MCF 10A (cell line): ENCODE results near the gene IGF1R. TPM values are rescaled to one million over a fixed set of nuclear protein-coding genes. Genes with fewer than 3 reads are reported as not detected.

Experiments used
- BruUV-seq: library from RNA; stranded (reverse); fragments of 400-500 nt; replicated peaks from 2 replicates; lab custom pipeline; 2021; lab: Mats Ljungman, UMichigan
- CTCF ChIA-PET: fragments of 300-600 bp; sonication (Branson Sonifier 250); formaldehyde crosslinking; extraction: SDS; loops from one replicate; lab custom pipeline; 2021; ENCODE audit warnings: antibody characterized with exemption, inconsistent platforms; lab: Yijun Ruan, JAX
- POLR2A ChIA-PET: fragments of 300-600, 350-650 bp; sonication (Branson Sonifier 250); formaldehyde crosslinking; extraction: SDS; loops from one replicate; lab custom pipeline; 2020; ENCODE audit warnings: antibody characterized with exemption, inconsistent platforms; lab: Yijun Ruan, JAX
- DNase-seq: peaks from one replicate; pipeline ENCODE4 v3.0.0-alpha.2; 2018; ENCODE audit not compliant: unreplicated experiment
- H3K27ac Mint-ChIP-seq: one replicate; pipeline ENCODE4 v1.8.0; 2022; ENCODE audit warnings: mild to moderate bottlenecking, low read depth, mixed read lengths; ENCODE audit not compliant: unreplicated experiment
- H3K27me3 Mint-ChIP-seq: one replicate; pipeline ENCODE4 v1.8.0; 2022; ENCODE audit warnings: mixed read lengths; ENCODE audit not compliant: insufficient read depth, unreplicated experiment
- H3K36me3 Mint-ChIP-seq: one replicate; pipeline ENCODE4 v1.8.0; 2022; ENCODE audit warnings: mild to moderate bottlenecking, moderate library complexity, mixed read lengths; ENCODE audit not compliant: insufficient read depth, unreplicated experiment
- H3K4me1 Mint-ChIP-seq: one replicate; pipeline ENCODE4 v1.8.0; 2022; ENCODE audit warnings: mixed read lengths; ENCODE audit not compliant: insufficient read depth, unreplicated experiment
- H3K4me3 Mint-ChIP-seq: one replicate; pipeline ENCODE4 v1.8.0; 2022; ENCODE audit warnings: mild to moderate bottlenecking, moderate library complexity, mixed read lengths; ENCODE audit not compliant: unreplicated experiment
- H3K9me3 Mint-ChIP-seq: one replicate; pipeline ENCODE4 v1.8.0; 2022; ENCODE audit warnings: mixed read lengths; ENCODE audit not compliant: unreplicated experiment
- intact Hi-C: fragments of 100-400 bp; cut with micrococcal nuclease; formaldehyde crosslinking; loops from 2 replicates; pipeline ENCODE4 v1.14.1; 2022
- total RNA-seq: library from RNA; stranded (reverse); gene quantifications from 2 replicates; pipeline ENCODE4 v1.2.3, GENCODE V29; 2022
- TF ChIP-seq, protein P1 (sequence below): fragments of 200-600 bp; IDR thresholded peaks from one replicate; pipeline ENCODE4 v1.8.0; 2022; ENCODE audit warnings: antibody characterized with exemption, mild to moderate bottlenecking; ENCODE audit not compliant: unreplicated experiment

IGF1R gene
- total RNA-seq, 1 experiment from 2014 or later, result 53.3 TPM

DNA sequence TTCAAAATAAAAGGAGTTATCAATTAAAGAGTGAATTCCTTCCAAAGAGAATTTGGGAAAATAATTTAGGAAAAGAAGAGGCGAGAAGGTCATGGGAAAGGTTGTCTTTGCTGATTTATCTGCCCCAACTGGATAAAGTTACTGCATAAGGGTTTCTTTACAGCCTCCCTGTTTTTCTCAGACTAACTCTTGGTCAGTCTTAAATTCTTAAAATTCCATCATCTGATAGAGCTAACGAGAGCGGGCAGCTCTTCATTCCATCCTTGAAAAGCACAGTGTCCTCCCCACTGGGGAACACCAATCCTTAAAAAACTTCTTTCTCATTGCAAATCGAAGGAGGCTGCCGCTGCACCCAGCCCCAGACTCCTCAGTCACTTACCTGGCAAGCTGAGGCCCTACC, 252.0 kb downstream of the IGF1R start:
- DNase-seq, result no peak
- CTCF ChIA-PET, result interaction anchor here (0.6 to 1.6 kb wide), 4 partner anchors 20 to 457 kb away, joined by 3 to 5 read pairs (median 3); no protein-coding TSS in a partner anchor
- H3K4me3 Mint-ChIP-seq, result no peak overlapping the region
- no peaks in the 10 kb centered on the region for H3K9me3 Mint-ChIP-seq
- TF ChIP-seq, protein P1, sequence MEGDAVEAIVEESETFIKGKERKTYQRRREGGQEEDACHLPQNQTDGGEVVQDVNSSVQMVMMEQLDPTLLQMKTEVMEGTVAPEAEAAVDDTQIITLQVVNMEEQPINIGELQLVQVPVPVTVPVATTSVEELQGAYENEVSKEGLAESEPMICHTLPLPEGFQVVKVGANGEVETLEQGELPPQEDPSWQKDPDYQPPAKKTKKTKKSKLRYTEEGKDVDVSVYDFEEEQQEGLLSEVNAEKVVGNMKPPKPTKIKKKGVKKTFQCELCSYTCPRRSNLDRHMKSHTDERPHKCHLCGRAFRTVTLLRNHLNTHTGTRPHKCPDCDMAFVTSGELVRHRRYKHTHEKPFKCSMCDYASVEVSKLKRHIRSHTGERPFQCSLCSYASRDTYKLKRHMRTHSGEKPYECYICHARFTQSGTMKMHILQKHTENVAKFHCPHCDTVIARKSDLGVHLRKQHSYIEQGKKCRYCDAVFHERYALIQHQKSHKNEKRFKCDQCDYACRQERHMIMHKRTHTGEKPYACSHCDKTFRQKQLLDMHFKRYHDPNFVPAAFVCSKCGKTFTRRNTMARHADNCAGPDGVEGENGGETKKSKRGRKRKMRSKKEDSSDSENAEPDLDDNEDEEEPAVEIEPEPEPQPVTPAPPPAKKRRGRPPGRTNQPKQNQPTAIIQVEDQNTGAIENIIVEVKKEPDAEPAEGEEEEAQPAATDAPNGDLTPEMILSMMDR, result no peak
- no TSS peak for BruUV-seq
- peaks cover 47% of the 10 kb centered on the region for H3K4me1 Mint-ChIP-seq
- no peak overlapping the region for H3K27ac Mint-ChIP-seq
- H3K27me3 Mint-ChIP-seq, result no peaks in the 10 kb centered on the region
- peaks cover 30% of the 10 kb centered on the region for H3K36me3 Mint-ChIP-seq
- intact Hi-C loops, result loop anchor here (5.0 kb wide), 1 partner anchor 157 kb away; no protein-coding TSS in a partner anchor
- POLR2A ChIA-PET, result interaction anchor here (1.2 to 7.5 kb wide), 2 partner anchors 27 to 249 kb away, joined by 4 to 62 read pairs; partner anchors contain the start of gene IGF1R

DNA sequence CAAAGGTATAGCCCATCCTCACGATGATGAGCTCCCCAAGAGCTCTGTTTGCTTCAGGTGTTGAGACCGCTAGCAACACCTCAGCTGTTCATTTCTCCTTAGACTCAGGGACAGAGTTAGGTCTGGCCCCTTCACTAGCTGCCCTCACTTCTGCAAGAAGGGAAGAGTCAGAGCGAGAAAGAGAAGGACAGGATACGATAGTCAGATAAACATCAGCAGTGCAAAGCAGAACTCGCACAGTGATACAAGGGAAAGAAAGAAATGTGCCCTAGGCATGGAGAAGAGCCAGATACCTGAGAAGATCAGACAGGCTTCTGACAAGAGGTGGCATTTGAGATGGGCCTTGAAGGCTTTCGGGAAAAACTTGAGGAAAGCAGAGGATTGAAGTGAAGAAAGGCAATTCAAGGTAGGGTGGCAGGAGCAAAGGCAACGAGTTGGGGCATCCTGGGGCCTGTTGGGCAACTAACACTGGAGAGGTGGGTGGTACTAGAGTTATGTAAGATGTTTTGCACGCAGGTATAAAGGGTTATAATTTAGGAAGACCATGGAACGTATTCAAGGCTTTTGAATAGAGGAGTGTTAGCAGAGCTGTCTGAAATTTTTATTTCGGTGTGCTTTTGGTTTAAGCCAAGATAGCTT, 253.2 kb downstream of the IGF1R start:
- no TSS peak for BruUV-seq
- CTCF ChIA-PET, result interaction anchor here (1.0 to 1.6 kb wide), 3 partner anchors 21 to 448 kb away, joined by 3 to 5 read pairs (median 3); no protein-coding TSS in a partner anchor
- peak overlapping the region; percentile 89 for H3K27ac Mint-ChIP-seq
- DNase-seq, result no peak
- peaks cover 39% of the 10 kb centered on the region for H3K36me3 Mint-ChIP-seq
- H3K9me3 Mint-ChIP-seq, result no peaks in the 10 kb centered on the region
- TF ChIP-seq, protein P1, result no peak
- POLR2A ChIA-PET, result interaction anchor here (1.2 to 7.5 kb wide), 3 partner anchors 28 to 251 kb away, joined by 4 to 68 read pairs (median 62); partner anchors contain the start of gene IGF1R
- intact Hi-C loops, result loop anchor here (5.0 kb wide), 1 partner anchor 156 kb away; no protein-coding TSS in a partner anchor
- H3K4me1 Mint-ChIP-seq, result peaks cover 47% of the 10 kb centered on the region
- peak overlapping the region; percentile 11 for H3K4me3 Mint-ChIP-seq
- no peaks in the 10 kb centered on the region for H3K27me3 Mint-ChIP-seq

DNA sequence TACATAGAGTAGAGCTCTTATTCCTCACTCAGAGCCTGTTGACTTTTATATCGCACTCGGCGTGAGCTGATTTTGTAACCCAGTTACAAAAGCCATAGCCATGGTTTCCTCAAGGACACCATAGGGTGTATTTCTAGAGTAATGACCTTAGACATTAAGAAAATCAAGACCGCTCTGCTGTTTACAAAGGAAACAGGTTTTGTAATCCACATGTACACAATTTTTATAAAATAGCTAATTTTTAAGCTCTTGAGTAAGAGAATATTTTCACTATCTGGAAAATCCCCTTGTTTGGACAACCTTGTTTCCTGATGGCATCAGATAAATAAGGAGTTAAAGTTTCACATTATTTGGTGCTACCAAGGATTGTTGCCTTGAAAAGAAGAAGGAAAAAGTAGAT, 254.6 kb downstream of the IGF1R start:
- Mint-ChIP-seq H3K36me3 (peaks cover 41% of the 10 kb centered on the region), H3K9me3 (no peaks in the 10 kb centered on the region), H3K27ac (peak overlapping the region; percentile 94), H3K4me1 (peaks cover 41% of the 10 kb centered on the region), H3K27me3 (no peaks in the 10 kb centered on the region), H3K4me3 (no peak overlapping the region)
- ChIA-PET CTCF (interaction anchor here (0.9 to 4.6 kb wide), 7 partner anchors 9 to 123 kb away, joined by 3 to 36 read pairs (median 8); no protein-coding TSS in a partner anchor), POLR2A (interaction anchor here (0.6 to 7.5 kb wide), 18 partner anchors 10 to 581 kb away, joined by 3 to 68 read pairs (median 4); partner anchors contain the start of gene IGF1R)
- TF ChIP-seq, protein P1, result no peak
- intact Hi-C loops, result loop anchor here (1.0 to 5.0 kb wide), 2 partner anchors 38 to 154 kb away; no protein-coding TSS in a partner anchor
- BruUV-seq, result TSS peak; percentile 89
- no peak for DNase-seq

DNA sequence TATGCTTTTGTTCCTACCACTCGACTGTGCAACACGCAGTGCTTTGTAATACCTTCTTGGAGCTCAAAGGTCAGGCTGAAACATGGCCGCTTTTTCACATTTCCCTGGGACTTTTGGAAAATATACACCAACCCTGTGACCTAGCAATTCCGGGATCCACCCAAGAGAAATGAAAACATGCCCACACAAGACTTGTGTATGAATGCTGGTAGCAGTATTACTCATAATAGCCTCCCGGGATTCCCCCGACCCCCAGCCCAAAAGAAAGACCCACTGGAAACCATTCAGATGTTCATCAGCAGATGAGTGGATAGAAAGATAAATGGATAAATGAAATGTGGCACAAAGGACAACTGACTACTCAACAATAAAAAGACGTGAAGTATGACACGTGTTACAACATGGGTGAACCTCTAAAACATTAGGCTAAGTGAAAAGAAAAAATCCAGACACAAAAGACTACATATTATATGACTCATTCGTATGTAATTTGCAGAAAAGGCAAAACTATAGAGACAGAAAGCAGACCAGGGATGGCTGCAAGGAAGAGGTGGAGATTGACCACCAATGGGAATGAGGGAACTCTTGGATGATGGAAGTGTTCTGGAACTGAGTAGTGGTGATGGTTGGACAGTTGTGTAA, 255.2 kb downstream of the IGF1R start:
- no peaks in the 10 kb centered on the region for H3K9me3 Mint-ChIP-seq
- intact Hi-C loops, result loop anchor here (1.0 to 5.0 kb wide), 7 partner anchors 38 to 461 kb away; no protein-coding TSS in a partner anchor
- H3K4me1 Mint-ChIP-seq, result peaks cover 37% of the 10 kb centered on the region
- BruUV-seq, result no TSS peak
- ChIA-PET CTCF (interaction anchor here (0.6 to 4.6 kb wide), 22 partner anchors 10 to 384 kb away, joined by 3 to 36 read pairs (median 4); no protein-coding TSS in a partner anchor), POLR2A (interaction anchor here (0.6 to 7.5 kb wide), 23 partner anchors 8 to 581 kb away, joined by 3 to 68 read pairs (median 4); partner anchors contain the start of gene IGF1R)
- peaks cover 45% of the 10 kb centered on the region for H3K36me3 Mint-ChIP-seq
- no peaks in the 10 kb centered on the region for H3K27me3 Mint-ChIP-seq
- H3K4me3 Mint-ChIP-seq, result peak overlapping the region; percentile 0
- DNase-seq, result peak; percentile 90
- peak overlapping the region; percentile 94 for H3K27ac Mint-ChIP-seq
- TF ChIP-seq, protein P1, result no peak
